ENCODE results near the gene KIFC3. TPM values are rescaled to one million over a fixed set of nuclear protein-coding genes. Genes with fewer than 3 reads are reported as not detected.

The KIFC3 gene
- total RNA-seq, 1 donor from 2014 or later = 27.6 TPM

- Mint-ChIP-seq H3K27ac (no peak overlapping the region), H3K9me3 (ENCODE audit: low read depth) (no peaks in the 10 kb centered on the region), H3K36me3 (ENCODE audit: insufficient read depth) (peaks cover 10% of the 10 kb centered on the region), H3K27me3 (peaks cover 3% of the 10 kb centered on the region), H3K4me3 (ENCODE audit: low read depth) (no peak overlapping the region), H3K4me1 (ENCODE audit: low read depth) (no peaks in the 10 kb centered on the region)
- no peak for DNase-seq (ENCODE audit: low spot score, unreplicated experiment)
- TF ChIP-seq, protein P1, sequence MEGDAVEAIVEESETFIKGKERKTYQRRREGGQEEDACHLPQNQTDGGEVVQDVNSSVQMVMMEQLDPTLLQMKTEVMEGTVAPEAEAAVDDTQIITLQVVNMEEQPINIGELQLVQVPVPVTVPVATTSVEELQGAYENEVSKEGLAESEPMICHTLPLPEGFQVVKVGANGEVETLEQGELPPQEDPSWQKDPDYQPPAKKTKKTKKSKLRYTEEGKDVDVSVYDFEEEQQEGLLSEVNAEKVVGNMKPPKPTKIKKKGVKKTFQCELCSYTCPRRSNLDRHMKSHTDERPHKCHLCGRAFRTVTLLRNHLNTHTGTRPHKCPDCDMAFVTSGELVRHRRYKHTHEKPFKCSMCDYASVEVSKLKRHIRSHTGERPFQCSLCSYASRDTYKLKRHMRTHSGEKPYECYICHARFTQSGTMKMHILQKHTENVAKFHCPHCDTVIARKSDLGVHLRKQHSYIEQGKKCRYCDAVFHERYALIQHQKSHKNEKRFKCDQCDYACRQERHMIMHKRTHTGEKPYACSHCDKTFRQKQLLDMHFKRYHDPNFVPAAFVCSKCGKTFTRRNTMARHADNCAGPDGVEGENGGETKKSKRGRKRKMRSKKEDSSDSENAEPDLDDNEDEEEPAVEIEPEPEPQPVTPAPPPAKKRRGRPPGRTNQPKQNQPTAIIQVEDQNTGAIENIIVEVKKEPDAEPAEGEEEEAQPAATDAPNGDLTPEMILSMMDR (IDR thresholded peaks at IDR 0.05; ENCODE audit: unreplicated experiment) = no peak
These were observed 13.9 kb downstream of the KIFC3 start for GRCh38 chr16:57788252-57788841.

DNA sequence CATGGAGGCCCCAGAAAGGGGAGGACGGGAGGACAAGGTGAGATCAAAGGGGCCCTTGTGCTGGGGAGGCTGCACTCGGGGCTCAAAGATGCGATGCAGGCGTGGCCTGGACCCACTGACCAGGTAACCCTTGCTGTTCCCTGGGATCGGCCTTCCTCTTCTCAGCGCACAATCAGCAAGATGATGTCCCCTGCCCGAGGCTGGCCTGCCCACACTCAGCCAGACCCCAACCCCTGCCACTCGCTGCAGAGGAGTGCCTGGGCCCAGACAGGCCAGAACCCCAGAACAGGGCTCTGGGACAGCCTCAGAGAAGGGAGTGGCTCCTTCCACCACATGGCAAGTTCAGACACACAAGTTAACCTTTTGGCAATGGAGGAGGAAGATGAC lies 14.8 kb downstream of the KIFC3 start:
- H3K4me3 Mint-ChIP-seq (ENCODE audit: low read depth) = no peak overlapping the region
- no peaks in the 10 kb centered on the region for H3K4me1 Mint-ChIP-seq (ENCODE audit: low read depth)
- peaks cover 10% of the 10 kb centered on the region for H3K36me3 Mint-ChIP-seq (ENCODE audit: insufficient read depth)
- no peak overlapping the region for H3K27ac Mint-ChIP-seq
- peaks cover 3% of the 10 kb centered on the region for H3K27me3 Mint-ChIP-seq
- DNase-seq (ENCODE audit: low spot score, unreplicated experiment) = no peak
- no peaks in the 10 kb centered on the region for H3K9me3 Mint-ChIP-seq (ENCODE audit: low read depth)
- TF ChIP-seq, protein P1 (IDR thresholded peaks at IDR 0.05; ENCODE audit: unreplicated experiment) = no peak

DNA sequence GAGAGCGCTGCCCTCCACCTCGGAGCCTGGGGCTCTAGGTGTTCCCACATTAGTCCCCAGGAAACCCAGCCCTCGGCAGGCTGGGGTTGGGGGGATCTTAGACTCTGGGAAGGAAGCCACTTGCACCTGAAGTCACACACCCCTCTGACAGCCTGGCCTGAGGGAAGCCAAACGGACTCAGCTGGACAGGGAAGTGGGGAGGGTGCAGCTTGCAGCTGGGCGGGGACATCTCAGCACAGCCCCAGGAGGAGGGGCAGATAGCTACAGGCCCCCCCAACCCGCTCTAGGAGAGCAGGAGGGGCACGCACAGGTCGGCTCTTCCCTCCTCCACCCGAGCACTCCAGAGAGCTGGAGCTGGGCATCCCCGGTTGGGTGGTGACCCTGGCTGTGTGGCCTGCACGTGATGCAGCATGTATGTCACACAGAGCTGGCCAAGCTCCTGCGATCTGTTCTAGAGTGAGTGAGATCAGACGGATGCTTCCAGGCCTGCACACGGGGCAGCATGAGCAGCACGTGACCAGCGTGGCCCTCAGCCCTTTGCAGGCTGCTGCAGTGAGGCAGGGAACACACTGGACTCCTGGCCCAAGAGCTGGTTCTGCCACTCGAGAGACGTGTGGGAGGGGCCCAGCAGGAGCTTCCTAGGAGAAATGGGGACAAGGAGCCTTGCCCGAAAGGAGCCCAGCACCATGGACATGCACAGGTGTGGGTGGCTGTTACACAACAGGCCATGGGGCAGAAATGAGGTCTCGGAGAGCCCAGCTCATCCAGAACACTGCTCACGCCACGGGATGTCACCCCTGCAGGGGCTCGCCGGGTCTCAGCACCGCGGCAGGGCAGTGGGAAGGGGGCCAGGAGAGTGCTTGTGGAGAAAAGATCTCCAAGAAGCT lies 15.4 kb downstream of the KIFC3 start:
- no peaks in the 10 kb centered on the region for H3K4me1 Mint-ChIP-seq (ENCODE audit: low read depth)
- DNase-seq (ENCODE audit: low spot score, unreplicated experiment) = no peak
- peaks cover 3% of the 10 kb centered on the region for H3K27me3 Mint-ChIP-seq
- H3K27ac Mint-ChIP-seq = no peak overlapping the region
- TF ChIP-seq, protein P1 (IDR thresholded peaks at IDR 0.05; ENCODE audit: unreplicated experiment) = no peak
- H3K4me3 Mint-ChIP-seq (ENCODE audit: low read depth) = no peak overlapping the region
- H3K9me3 Mint-ChIP-seq (ENCODE audit: low read depth) = no peaks in the 10 kb centered on the region
- peaks cover 8% of the 10 kb centered on the region for H3K36me3 Mint-ChIP-seq (ENCODE audit: insufficient read depth)

DNA sequence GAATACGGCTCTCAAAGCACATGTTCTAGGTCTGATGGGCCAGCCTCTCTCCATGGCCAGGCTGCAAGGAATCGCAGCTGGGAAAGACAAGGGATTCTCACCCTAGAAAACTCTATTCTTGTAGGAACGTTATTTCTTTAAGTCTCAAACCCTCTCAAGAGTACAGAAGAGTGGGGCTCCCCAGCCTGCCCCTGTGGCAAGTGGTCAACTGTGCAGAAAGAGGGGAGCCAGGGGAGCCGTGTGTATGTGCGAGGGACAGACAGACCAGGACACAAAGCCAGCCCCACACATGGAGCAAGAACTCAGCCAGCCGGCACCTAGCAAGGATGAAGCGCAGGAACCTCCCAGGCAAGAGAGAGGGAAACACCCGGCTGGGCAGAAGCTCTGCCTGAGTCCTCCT lies 16.4 kb downstream of the KIFC3 start:
- peaks cover 3% of the 10 kb centered on the region for H3K27me3 Mint-ChIP-seq
- TF ChIP-seq, protein P1 (IDR thresholded peaks at IDR 0.05; ENCODE audit: unreplicated experiment) = no peak
- H3K4me1 Mint-ChIP-seq (ENCODE audit: low read depth) = no peaks in the 10 kb centered on the region
- H3K27ac Mint-ChIP-seq = no peak overlapping the region
- H3K4me3 Mint-ChIP-seq (ENCODE audit: low read depth) = no peak overlapping the region
- DNase-seq (ENCODE audit: low spot score, unreplicated experiment) = no peak
- no peaks in the 10 kb centered on the region for H3K9me3 Mint-ChIP-seq (ENCODE audit: low read depth)
- H3K36me3 Mint-ChIP-seq (ENCODE audit: insufficient read depth) = peaks cover 8% of the 10 kb centered on the region

DNA sequence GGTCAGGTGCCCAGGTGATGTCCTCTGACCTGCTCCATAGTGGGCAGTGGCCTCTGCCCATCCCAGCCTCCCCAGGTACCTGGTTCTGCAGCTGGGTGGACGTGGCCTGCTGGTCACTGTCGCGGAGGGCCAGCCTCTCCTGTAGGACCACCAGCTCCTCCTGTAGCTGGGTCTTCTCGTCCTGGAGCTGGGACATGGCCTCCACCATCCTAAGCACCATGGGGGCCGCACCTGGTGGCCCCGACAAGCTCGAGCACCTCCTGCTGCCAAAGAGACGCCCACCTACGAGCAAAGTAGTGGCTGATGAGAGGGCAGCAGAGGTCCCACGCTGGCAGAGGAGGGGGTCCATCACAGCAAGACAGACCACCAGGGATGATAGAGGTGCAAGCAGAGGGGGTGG lies 16.9 kb downstream of the KIFC3 start:
- no peak for DNase-seq (ENCODE audit: low spot score, unreplicated experiment)
- Mint-ChIP-seq H3K27ac (no peak overlapping the region), H3K4me3 (ENCODE audit: low read depth) (no peak overlapping the region), H3K9me3 (ENCODE audit: low read depth) (no peaks in the 10 kb centered on the region), H3K36me3 (ENCODE audit: insufficient read depth) (peaks cover 8% of the 10 kb centered on the region), H3K4me1 (ENCODE audit: low read depth) (no peaks in the 10 kb centered on the region), H3K27me3 (peaks cover 3% of the 10 kb centered on the region)
- TF ChIP-seq, protein P1 (IDR thresholded peaks at IDR 0.05; ENCODE audit: unreplicated experiment) = no peak
